HEK293 (cell line): ENCODE results near the gene DIP2B.

Experiments used
- CTCF ChIP-seq: fragments of 450-650 bp; formaldehyde crosslinking; IDR thresholded peaks from 2 replicates; pipeline ENCODE4 v1.5.1; 2016; ENCODE audit warnings: missing biosample characterization, missing genetic modification characterization
- KLF17 ChIP-seq: fragments of 450-650 bp; formaldehyde crosslinking; IDR thresholded peaks from 2 replicates; pipeline ENCODE4 v1.5.1; 2016; ENCODE audit warnings: missing biosample characterization, missing genetic modification characterization
- REST ChIP-seq: fragments of 450-650 bp; formaldehyde crosslinking; IDR thresholded peaks from 2 replicates; pipeline ENCODE4 v1.5.1; 2016; ENCODE audit warnings: missing biosample characterization, missing genetic modification characterization
- ZNF138 ChIP-seq: fragments of 450-650 bp; formaldehyde crosslinking; IDR thresholded peaks from 2 replicates; pipeline ENCODE4 v1.5.1; 2016; ENCODE audit warnings: missing biosample characterization, missing genetic modification characterization, borderline replicate concordance
- ZNF175 ChIP-seq: fragments of 450-650 bp; formaldehyde crosslinking; IDR thresholded peaks from 2 replicates; pipeline ENCODE4 v1.5.1; 2016; ENCODE audit warnings: missing biosample characterization, missing genetic modification characterization
- ZNF274 ChIP-seq, 2 experiments: fragments of 200-500 bp in 1 of 2; fragments of 450-650 bp in 1 of 2; sonication (Bioruptor generic) in 1 of 2; formaldehyde crosslinking in 1 of 2; IDR thresholded peaks; 2 replicates each; pipeline versions ENCODE4 v1.5.1 to v1.6.1; 2014 to 2016; ENCODE audit warnings: borderline replicate concordance in 1 of 2, inconsistent platforms in 1 of 2, low read length in 1 of 2, missing biosample characterization in 1 of 2, missing genetic modification characterization in 1 of 2
- ZNF324 ChIP-seq: fragments of 450-650 bp; formaldehyde crosslinking; IDR thresholded peaks from 2 replicates; pipeline ENCODE4 v1.5.1; 2016; ENCODE audit warnings: missing biosample characterization, missing genetic modification characterization
- ZNF37A ChIP-seq: fragments of 450-650 bp; IDR thresholded peaks from 2 replicates; pipeline ENCODE4 v1.5.1; 2018; ENCODE audit warnings: missing biosample characterization, missing genetic modification characterization
- ZNF501 ChIP-seq: fragments of 450-650 bp; formaldehyde crosslinking; IDR thresholded peaks from 2 replicates; pipeline ENCODE4 v1.5.1; 2016; ENCODE audit warnings: missing biosample characterization, missing genetic modification characterization
- ZNF629 ChIP-seq: fragments of 450-650 bp; formaldehyde crosslinking; IDR thresholded peaks from 2 replicates; pipeline ENCODE4 v1.5.1; 2017; ENCODE audit warnings: missing biosample characterization, missing genetic modification characterization

- TF ChIP-seq CTCF (tag by site-specific recombination) (no peak), KLF17 (tag by site-specific recombination) (no peak), ZNF37A (no peak), ZNF175 (no peak), ZNF501 (tag by site-specific recombination) (no peak), REST (tag by site-specific recombination) (no peak), ZNF324 (no peak), ZNF629 (tag by site-specific recombination) (no peak), ZNF274 (IDR thresholded peaks at IDR 0.05; ENCODE audit: low read length) (no peak), ZNF274 (tag by site-specific recombination; IDR thresholded peaks at IDR 0.05; ENCODE audit: borderline replicate concordance) (no peak), ZNF138 (tag by site-specific recombination) (no peak)
Observed at GRCh38 chr12:50550530-50551223, 45.9 kb downstream of the DIP2B start.
